C4-2B (cell line): ENCODE measurements around the gene MAGI3.
"Not testable (repeated sequence)": the region's sequence is repeated elsewhere in the genome, so short reads cannot be mapped to it uniquely, and the experiment has no call there.

Experiments used
- H3K27ac ChIP-seq: fragments of 450-650 bp; 2 replicates; pipeline ENCODE4 v1.5.1; 2017
- ZFX ChIP-seq: fragments of 450-650 bp; IDR thresholded peaks from 2 replicates; pipeline ENCODE4 v1.6.1; 2017
- TF ChIP-seq, protein P1 (sequence below): fragments of 450-650 bp; conservative IDR thresholded peaks from 2 replicates; pipeline ENCODE4 v1.5.1; 2017; ENCODE audit warnings: mild to moderate bottlenecking

MAGI3 gene

DNA sequence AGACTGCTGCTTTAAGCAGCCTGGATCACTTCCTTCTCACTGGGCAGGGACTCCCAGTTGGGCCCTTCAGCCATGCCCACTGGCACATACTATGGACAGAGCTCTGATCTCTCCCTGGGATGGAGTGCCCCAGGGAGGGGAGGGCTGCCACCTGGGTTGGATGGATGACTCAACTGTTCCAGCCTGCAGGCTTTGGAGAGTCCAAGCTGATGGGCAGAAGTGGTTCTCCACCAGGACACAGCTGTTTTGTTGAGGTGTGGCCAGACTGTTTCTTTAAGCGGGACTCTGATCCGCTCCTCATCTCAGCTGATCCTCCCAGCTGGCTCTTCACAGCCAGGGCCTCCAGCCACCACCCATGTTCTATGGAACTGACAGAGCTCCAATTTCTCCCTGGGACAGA lies 166.9 kb downstream of the MAGI3 start:
- no peak overlapping the region for H3K27ac ChIP-seq
- TF ChIP-seq, protein P1, sequence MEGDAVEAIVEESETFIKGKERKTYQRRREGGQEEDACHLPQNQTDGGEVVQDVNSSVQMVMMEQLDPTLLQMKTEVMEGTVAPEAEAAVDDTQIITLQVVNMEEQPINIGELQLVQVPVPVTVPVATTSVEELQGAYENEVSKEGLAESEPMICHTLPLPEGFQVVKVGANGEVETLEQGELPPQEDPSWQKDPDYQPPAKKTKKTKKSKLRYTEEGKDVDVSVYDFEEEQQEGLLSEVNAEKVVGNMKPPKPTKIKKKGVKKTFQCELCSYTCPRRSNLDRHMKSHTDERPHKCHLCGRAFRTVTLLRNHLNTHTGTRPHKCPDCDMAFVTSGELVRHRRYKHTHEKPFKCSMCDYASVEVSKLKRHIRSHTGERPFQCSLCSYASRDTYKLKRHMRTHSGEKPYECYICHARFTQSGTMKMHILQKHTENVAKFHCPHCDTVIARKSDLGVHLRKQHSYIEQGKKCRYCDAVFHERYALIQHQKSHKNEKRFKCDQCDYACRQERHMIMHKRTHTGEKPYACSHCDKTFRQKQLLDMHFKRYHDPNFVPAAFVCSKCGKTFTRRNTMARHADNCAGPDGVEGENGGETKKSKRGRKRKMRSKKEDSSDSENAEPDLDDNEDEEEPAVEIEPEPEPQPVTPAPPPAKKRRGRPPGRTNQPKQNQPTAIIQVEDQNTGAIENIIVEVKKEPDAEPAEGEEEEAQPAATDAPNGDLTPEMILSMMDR = no peak
- no peak for TF ChIP-seq ZFX

DNA sequence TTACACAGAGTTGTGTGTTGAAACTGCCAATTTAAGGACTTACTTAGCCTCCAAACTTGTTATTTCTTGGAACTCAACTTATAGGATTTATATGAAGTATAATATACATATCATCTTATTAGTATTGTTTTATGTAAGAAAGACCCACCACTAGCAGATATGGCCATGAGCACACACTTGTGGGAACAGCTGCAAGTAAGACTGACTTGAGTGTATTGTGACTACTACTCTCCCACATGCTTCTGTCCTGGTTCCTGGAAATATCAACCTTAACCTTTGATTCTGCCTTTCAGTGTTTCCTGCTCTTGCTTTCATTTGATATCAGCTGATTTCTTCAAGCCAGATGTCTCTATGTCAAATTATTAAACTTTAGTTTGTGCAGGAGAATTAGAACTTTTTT lies 175.3 kb downstream of the MAGI3 start:
- TF ChIP-seq, protein P1 = no peak
- no peak for TF ChIP-seq ZFX
- no peak overlapping the region for H3K27ac ChIP-seq

DNA sequence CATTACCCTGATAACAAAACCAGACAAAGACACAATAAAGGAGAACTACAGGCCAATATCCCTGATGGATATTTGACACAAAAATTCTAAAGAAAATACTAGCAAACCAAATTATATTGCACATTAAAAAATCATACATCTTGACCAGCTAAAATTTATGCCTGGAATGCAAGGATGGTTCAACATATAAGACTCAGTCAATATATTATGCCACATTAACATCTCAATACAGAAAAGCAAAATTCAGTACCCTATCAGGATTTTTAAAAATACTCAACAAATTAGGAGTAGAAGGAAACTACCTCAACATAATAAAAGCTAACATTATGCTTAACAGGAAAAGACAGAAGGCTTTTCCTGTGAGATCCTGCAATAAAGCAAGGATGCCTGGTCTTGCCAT lies 177.1 kb downstream of the MAGI3 start:
- TF ChIP-seq ZFX = no peak
- TF ChIP-seq, protein P1 = no peak
- no peak overlapping the region for H3K27ac ChIP-seq

DNA sequence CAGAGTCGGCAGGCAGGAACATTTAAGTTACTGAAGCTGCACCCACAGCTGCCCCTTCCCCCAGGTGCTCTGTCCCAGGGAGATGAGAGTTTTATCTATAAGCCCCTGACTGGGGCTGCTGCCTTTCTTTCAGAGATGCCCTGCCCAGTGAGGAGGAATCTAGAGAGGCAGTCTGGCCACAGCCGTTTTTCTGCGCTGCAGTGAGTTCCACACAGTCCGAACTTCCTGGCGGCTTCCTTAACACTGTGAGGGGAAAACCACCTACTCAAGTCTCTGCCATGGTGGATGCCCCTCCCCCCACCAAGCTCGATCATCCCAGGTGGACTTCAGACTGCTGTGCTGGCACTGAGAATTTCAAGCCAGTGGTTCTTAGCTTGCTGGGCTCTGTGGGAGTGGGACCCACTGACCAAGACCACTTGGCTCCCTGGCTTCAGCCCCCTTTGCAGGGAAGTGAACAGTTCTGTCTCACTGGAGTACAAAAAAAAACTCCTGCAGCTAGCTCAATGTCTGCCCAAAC lies 185.5 kb downstream of the MAGI3 start:
- H3K27ac ChIP-seq = not testable (repeated sequence)

DNA sequence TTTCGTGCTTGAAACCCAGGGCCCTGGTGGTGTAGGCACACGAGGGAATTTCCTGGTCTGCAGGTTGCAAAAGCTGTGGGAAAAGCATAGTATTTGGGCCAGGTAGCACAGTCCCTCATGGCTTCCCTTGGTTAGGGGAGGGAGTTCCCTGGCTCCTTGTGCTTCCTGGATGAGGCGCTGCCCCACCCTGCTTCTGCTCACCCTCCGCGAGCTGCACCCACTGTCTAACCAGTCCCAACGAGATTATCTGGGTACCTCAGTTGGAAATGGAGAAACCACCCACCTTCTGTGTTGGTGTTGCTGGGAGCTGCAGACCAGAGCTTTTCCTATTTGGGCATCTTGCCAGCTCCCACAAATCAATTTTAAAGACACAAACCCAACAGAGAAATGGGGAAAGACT lies 186.0 kb downstream of the MAGI3 start:
- TF ChIP-seq, protein P1 = no peak
- no peak for TF ChIP-seq ZFX
- no peak overlapping the region for H3K27ac ChIP-seq

DNA sequence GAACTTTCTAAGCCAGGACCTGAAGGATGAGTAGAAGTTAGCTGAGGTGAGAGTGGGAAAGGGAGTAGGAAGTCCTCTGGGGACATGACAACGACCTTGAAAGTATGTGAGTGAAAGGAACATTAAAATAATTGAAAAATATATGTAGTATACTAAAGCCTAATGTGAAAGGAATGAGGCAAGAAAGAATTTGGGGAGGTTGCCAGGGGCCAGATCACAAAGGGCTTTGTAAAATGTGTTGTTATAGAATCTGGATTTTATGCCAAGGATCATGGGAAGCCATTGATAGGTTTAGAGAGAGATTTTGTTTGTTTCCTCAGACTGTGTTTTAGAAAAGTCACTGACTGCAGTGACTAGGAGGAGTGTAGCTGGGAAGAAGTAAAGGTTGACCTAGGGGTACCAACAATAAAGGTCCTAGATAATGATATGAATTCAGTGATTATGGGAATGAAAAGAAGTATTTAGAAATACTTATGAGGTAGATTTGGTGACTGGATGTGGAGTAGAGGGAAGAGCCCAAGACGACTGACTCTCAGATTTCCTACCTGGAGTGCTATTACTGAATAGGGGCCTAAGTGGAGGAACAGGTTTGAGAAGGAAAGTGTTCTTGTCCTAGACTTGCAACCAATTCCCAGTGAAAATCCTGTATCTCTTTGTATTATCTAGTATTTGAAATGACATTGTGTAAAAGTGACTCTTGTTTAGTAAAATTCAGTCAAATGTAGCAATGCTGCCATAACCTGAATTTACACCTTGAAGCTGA lies 189.1 kb downstream of the MAGI3 start:
- no peak overlapping the region for H3K27ac ChIP-seq
- no peak for TF ChIP-seq ZFX

DNA sequence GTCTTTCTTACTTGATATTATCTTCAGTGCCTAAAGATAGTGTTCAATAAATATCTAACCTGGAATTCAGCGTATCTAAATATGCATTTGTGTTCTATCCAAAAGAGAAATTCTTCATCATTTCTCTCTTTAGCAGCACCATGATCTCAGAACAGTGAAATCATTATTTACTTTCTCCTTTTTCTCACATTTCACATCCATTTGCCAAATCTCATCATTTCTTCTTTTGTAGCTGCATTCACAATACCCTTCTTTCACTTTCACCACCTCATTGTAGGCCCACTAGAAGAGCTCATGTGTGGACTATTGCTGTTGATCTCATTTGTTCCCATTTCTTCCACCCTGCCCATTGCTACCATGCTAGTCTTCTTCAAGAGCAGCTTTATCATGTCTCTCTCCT lies 191.0 kb downstream of the MAGI3 start:
- H3K27ac ChIP-seq = no peak overlapping the region
- TF ChIP-seq, protein P1 = no peak
- no peak for TF ChIP-seq ZFX

DNA sequence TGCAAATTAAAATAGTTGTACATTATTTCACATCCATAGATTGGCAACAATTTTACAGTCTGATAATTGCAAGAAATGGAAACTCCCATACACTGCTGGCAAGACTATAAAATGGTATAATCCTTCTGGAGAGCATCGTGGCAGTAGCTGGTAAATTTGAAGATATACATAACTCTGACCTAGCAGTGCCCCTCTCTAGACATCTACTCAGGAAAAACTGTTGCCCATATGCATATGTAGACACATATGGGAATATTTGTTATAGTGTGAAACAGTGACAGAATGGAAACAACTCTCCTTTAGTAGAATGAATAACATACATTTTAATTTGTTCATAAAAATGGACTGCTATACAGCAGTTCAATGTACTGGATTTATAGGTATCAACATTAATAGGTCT lies 191.8 kb downstream of the MAGI3 start:
- TF ChIP-seq, protein P1 = no peak
- no peak for TF ChIP-seq ZFX

More for the DNA sequence above, 191.8 kb downstream of the MAGI3 start:
- H3K27ac ChIP-seq = no peak overlapping the region
